ENCODE results near the gene TMEM88.

DNA sequence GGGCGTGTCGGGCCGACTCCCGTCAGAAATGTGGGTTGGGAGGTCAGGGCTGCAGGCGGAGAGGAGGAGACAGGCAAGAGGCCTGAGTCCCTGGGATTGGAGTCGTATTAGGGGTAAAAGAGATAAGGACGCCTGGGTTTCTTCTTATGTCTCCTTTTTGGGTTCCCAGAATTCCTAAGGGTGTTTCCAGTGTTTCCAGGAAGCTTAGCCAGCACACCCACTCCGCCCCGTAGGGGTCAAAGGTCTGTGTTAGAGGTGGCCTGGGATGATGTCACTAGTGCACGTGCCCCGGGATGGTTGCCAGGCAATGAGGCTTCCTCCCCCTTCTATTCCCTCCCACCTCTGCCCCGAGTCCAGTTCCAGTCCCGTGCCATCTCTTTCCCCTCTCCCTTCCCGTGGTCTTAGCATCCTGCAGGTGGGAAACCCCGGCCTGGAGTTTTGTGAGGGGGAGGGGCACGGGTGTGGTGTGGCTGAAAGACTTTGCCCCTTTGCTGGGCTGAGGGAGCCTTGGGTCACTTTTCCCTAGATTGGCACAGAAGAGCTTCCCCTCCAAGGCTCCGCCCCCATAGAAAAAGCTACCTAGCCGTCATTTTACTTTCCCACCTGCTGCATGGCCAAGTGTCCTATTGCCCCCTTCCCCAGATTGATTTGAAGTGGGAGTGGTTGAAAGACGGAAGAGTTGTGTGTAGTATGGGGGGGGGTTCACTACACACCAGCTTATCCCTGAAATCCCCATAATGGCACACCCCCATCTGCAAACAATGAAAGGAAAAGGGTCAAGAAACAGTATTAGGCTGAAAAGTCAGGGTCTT, 18.1 kb upstream of the TMEM88 start:
- TF ChIP-seq, protein P1, sequence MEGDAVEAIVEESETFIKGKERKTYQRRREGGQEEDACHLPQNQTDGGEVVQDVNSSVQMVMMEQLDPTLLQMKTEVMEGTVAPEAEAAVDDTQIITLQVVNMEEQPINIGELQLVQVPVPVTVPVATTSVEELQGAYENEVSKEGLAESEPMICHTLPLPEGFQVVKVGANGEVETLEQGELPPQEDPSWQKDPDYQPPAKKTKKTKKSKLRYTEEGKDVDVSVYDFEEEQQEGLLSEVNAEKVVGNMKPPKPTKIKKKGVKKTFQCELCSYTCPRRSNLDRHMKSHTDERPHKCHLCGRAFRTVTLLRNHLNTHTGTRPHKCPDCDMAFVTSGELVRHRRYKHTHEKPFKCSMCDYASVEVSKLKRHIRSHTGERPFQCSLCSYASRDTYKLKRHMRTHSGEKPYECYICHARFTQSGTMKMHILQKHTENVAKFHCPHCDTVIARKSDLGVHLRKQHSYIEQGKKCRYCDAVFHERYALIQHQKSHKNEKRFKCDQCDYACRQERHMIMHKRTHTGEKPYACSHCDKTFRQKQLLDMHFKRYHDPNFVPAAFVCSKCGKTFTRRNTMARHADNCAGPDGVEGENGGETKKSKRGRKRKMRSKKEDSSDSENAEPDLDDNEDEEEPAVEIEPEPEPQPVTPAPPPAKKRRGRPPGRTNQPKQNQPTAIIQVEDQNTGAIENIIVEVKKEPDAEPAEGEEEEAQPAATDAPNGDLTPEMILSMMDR (IDR thresholded peaks at IDR 0.05; ENCODE audit: poor library complexity), result no peak
- no peak for TF ChIP-seq EZH2phosphoT487 (IDR thresholded peaks at IDR 0.05; ENCODE audit: low read depth, severe bottlenecking, unreplicated experiment)

Measured in hepatocyte (in vitro differentiated cells).